Kidney epithelial cell (primary cell): ENCODE results near the gene UPB1. TPM values are rescaled to one million over a fixed set of nuclear protein-coding genes. Genes with fewer than 3 reads are reported as not detected.
"Not testable (repeated sequence)": the region's sequence is repeated elsewhere in the genome, so short reads cannot be mapped to it uniquely, and the experiment has no call there.

ENCODE experiments used
- DNase-seq: peaks from one replicate; pipeline ENCODE4 v3.0.0-alpha.2; 2010; ENCODE audit warnings: low read depth
- H3K27me3 ChIP-seq: 2 replicates; pipeline ENCODE4 v1.6.0; 2011; ENCODE audit warnings: low read length; ENCODE audit not compliant: control insufficient read depth, insufficient read depth
- H3K36me3 ChIP-seq: 2 replicates; pipeline ENCODE4 v1.5.1; 2011; ENCODE audit warnings: low read length; ENCODE audit not compliant: control insufficient read depth, insufficient read depth
- H3K4me3 ChIP-seq: 2 replicates; pipeline ENCODE4 v1.5.1; 2011; ENCODE audit warnings: low read depth, mild to moderate bottlenecking, control low read depth, low read length
- CTCF ChIP-seq: IDR thresholded peaks from 2 replicates; pipeline ENCODE4 v1.5.1; 2011; ENCODE audit warnings: mild to moderate bottlenecking, moderate library complexity, low read length, control low read depth, inconsistent platforms; ENCODE audit not compliant: insufficient read depth, poor library complexity, severe bottlenecking
- total RNA-seq: library from RNA; depleted of rRNA; stranded (reverse); fragments of >200 nt; gene quantifications from 2 replicates; pipeline ENCODE4 v1.2.3, GENCODE V29; 2015

The UPB1 gene
- total RNA-seq, 1 donor from 2014 or later: not detected

- Histone ChIP-seq H3K27me3 (no peaks in the 10 kb centered on the region), H3K36me3 (peaks cover 2% of the 10 kb centered on the region), H3K4me3 (no peak overlapping the region)
- no peak for TF ChIP-seq CTCF
- DNase-seq: no peak
Observed at GRCh38 chr22:24550028-24550901, 55.1 kb downstream of the UPB1 start.

DNA sequence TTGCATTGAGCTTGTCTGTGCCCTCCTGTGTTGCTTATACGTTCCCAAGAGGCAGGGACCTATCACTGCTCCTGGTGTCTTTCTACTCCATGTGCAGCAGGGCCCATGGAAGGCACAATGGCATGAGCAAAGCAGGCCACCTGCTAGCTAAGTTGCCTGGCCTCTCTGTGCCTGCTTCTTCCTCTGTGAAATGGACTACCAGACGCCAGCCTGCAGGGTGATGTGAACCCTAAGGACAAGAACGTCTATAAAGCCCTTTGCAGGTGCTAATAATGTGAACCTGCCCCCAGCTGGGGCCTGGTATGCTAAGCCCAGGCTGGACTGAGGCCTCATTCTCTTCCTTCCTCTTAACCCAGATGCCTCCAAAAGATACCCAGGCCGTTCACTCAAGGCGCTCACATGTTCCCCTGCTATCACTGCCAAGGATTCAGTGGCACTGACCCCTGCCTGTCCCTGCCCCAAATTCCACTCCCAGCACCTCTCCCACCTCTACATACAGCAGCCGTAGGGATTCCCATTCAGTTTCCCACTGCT lies 55.8 kb downstream of the UPB1 start:
- no peak for TF ChIP-seq CTCF
- no peak for DNase-seq
- H3K27me3 ChIP-seq: no peaks in the 10 kb centered on the region
- H3K36me3 ChIP-seq: peaks cover 2% of the 10 kb centered on the region
- H3K4me3 ChIP-seq: no peak overlapping the region

GRCh38 chr22:24552503-24553286 lies 57.6 kb downstream of the UPB1 start:
- DNase-seq, H3K4me3 ChIP-seq, H3K27me3 ChIP-seq, H3K36me3 ChIP-seq: not testable (repeated sequence)

GRCh38 chr22:24553597-24554312 lies 58.6 kb downstream of the UPB1 start:
- no peak for DNase-seq
- Histone ChIP-seq H3K4me3 (peak overlapping the region; percentile 83), H3K36me3 (no peaks in the 10 kb centered on the region), H3K27me3 (no peaks in the 10 kb centered on the region)
- TF ChIP-seq CTCF: no peak

GRCh38 chr22:24554313-24555164 lies 59.4 kb downstream of the UPB1 start, which contains the start of gene GUCD1:
Gene GUCD1, minus strand, starts transcription at chr22:24555138. Its CDS starts 147 bp downstream, at chr22:24554991.
- DNase-seq: no peak
- Histone ChIP-seq H3K4me3 (peak within 1 kb of the TSS; percentile 90), H3K27me3 (no peaks in the 10 kb centered on the region), H3K36me3 (no peaks in the 10 kb centered on the region)
- TF ChIP-seq CTCF: no peak
